A549 (cell line): ENCODE results near the gene CEP250. TPM values are rescaled to one million over a fixed set of nuclear protein-coding genes. Genes with fewer than 3 reads are reported as not detected.

Source experiments
- ATAC-seq, 2 experiments: fragments of 200-7000 bp in 1 of 2; fragments of >200 bp in 1 of 2; cut with Nextera tagmentation in 1 of 2; cut with Tn5 transposase in 1 of 2; 3 replicates each; pipeline versions ENCODE4 v1.8.0 to v1.9.1; 2018 to 2020; ENCODE audit warnings: mild to moderate bottlenecking in 1 of 2, moderate library complexity in 1 of 2
- CTCF ChIA-PET: fragments of 300-600 bp; sonication (Branson Sonifier 250); formaldehyde crosslinking; extraction: SDS; loops from one replicate; lab custom pipeline; 2021; ENCODE audit warnings: antibody characterized with exemption, inconsistent platforms; lab: Yijun Ruan, JAX
- POLR2A ChIA-PET: fragments of 350-600 bp; formaldehyde crosslinking; extraction: SDS; loops from one replicate; lab custom pipeline; 2021; ENCODE audit warnings: antibody characterized with exemption, inconsistent platforms; lab: Yijun Ruan, JAX
- DNase-seq, 2 experiments: peaks; one replicate each; pipeline versions ENCODE4 v3.0.0 to v3.0.0-alpha.2; 2011 to 2016; ENCODE audit warnings: low read depth in 1 of 2, low spot score in 1 of 2
- FAIRE-seq: peaks from 2 replicates; lab custom pipeline; 2011; peaks lifted over from hg19 to GRCh38; lab: Jason Lieb, UNC
- H3K27ac ChIP-seq, 2 experiments: fragments of >200 bp; sonication (Bioruptor Twin); formaldehyde crosslinking; 3 replicates each; pipeline ENCODE4 v1.5.1; 2016 to 2017
- H3K4me1 ChIP-seq: fragments of >200 bp; sonication (Bioruptor Twin); formaldehyde crosslinking; 3 replicates; pipeline ENCODE4 v1.6.1; 2016
- H3K4me2 ChIP-seq: fragments of >200 bp; sonication (Bioruptor Twin); formaldehyde crosslinking; 3 replicates; pipeline ENCODE4 v1.6.1; 2016
- H3K4me3 ChIP-seq: fragments of >200 bp; sonication (Bioruptor Twin); formaldehyde crosslinking; 3 replicates; pipeline ENCODE4 v1.5.1; 2016
- H3K9me3 ChIP-seq: fragments of >200 bp; sonication (Bioruptor Twin); formaldehyde crosslinking; 3 replicates; pipeline ENCODE4 v1.6.1; 2016
- BHLHE40 ChIP-seq: IDR thresholded peaks from 2 replicates; pipeline ENCODE4 v1.6.1; 2012; ENCODE audit warnings: low read depth, low read length, inconsistent platforms
- EHF ChIP-seq: fragments of 250-450 bp; sonication (Bioruptor Pico); IDR thresholded peaks from 2 replicates; pipeline ENCODE4 v1.5.0; 2020; ENCODE audit warnings: mild to moderate bottlenecking
- EHMT2 ChIP-seq: fragments of 200-600 bp; sonication (generic); IDR thresholded peaks from 2 replicates; pipeline ENCODE4 v1.6.1; 2016; ENCODE audit warnings: antibody characterized with exemption, low read depth, mild to moderate bottlenecking, moderate library complexity
- EP300 ChIP-seq, 2 experiments: fragments of >200 bp; sonication (Bioruptor Twin); formaldehyde crosslinking; IDR thresholded peaks; 2 replicates in 1 of 2; 3 replicates in 1 of 2; pipeline ENCODE4 v1.6.1; 2016 to 2017
- FOSB ChIP-seq: fragments of 250-450 bp; sonication (Bioruptor Pico); IDR thresholded peaks from 2 replicates; pipeline ENCODE4 v1.5.0; 2020; ENCODE audit warnings: mild to moderate bottlenecking, moderate library complexity
- FOSL2 ChIP-seq, 2 experiments: fragments of 450-650 bp in 1 of 2; fragments of >200 bp in 1 of 2; sonication (Bioruptor Twin) in 1 of 2; formaldehyde crosslinking; IDR thresholded peaks; 2 replicates each; pipeline versions ENCODE4 v1.5.0 to v1.6.1; 2016 to 2020; ENCODE audit warnings: mild to moderate bottlenecking in 1 of 2, moderate library complexity in 1 of 2
- GATA3 ChIP-seq: IDR thresholded peaks from 2 replicates; pipeline ENCODE4 v1.6.1; 2012; ENCODE audit warnings: borderline replicate concordance
- HEYL ChIP-seq: fragments of 250-450 bp; sonication (Bioruptor Pico); IDR thresholded peaks from 2 replicates; pipeline ENCODE4 v1.8.0; 2021; ENCODE audit warnings: mild to moderate bottlenecking, moderate library complexity
- HOXA7 ChIP-seq: fragments of 250-450 bp; sonication (Bioruptor Pico); IDR thresholded peaks from 2 replicates; pipeline ENCODE4 v1.5.0; 2020; ENCODE audit warnings: mild to moderate bottlenecking, moderate library complexity
- HOXB13 ChIP-seq: fragments of 250-450 bp; sonication (Bioruptor Pico); IDR thresholded peaks from 2 replicates; pipeline ENCODE4 v1.5.0; 2020; ENCODE audit warnings: low read depth, mild to moderate bottlenecking, moderate library complexity
- JUN ChIP-seq, 2 experiments: fragments of >200 bp; sonication (Bioruptor Twin); formaldehyde crosslinking; IDR thresholded peaks; 2 replicates in 1 of 2; 3 replicates in 1 of 2; pipeline ENCODE4 v1.6.1; 2016 to 2017
- KDM5A ChIP-seq: fragments of 200-600 bp; sonication (generic); IDR thresholded peaks from 2 replicates; pipeline ENCODE4 v1.6.1; 2016; ENCODE audit warnings: antibody characterized with exemption, mild to moderate bottlenecking
- MAFK ChIP-seq: fragments of 450-650 bp; IDR thresholded peaks from 2 replicates; pipeline ENCODE4 v1.6.1; 2014; ENCODE audit not compliant: partially characterized antibody
- MYC ChIP-seq: IDR thresholded peaks from 2 replicates; pipeline ENCODE4 v1.6.1; 2012; ENCODE audit warnings: mild to moderate bottlenecking, inconsistent platforms, low read length, improper control_type of control experiment, borderline replicate concordance
- NFE2L2 ChIP-seq: fragments of 150-350 bp; conservative IDR thresholded peaks from 2 replicates; pipeline ENCODE4 v1.6.1; 2014; ENCODE audit warnings: low read length
- PBX3 ChIP-seq: IDR thresholded peaks from 2 replicates; pipeline ENCODE4 v1.6.1; 2012
- PHF8 ChIP-seq: fragments of 200-600 bp; sonication (generic); IDR thresholded peaks from 2 replicates; pipeline ENCODE4 v1.6.1; 2016; ENCODE audit warnings: low read depth, mild to moderate bottlenecking, antibody characterized with exemption, moderate library complexity, borderline replicate concordance
- RCOR1 ChIP-seq: fragments of 150-350 bp; IDR thresholded peaks from 2 replicates; pipeline ENCODE4 v1.6.1; 2014; ENCODE audit warnings: antibody characterized with exemption, low read length, low read depth
- RFX5 ChIP-seq: fragments of 450-650 bp; IDR thresholded peaks from 2 replicates; pipeline ENCODE4 v1.7.1; 2014; ENCODE audit warnings: antibody characterized with exemption, mild to moderate bottlenecking, moderate library complexity
- SREBF2 ChIP-seq: fragments of 450-650 bp; IDR thresholded peaks from 2 replicates; pipeline ENCODE4 v1.6.1; 2014; ENCODE audit warnings: mild to moderate bottlenecking, moderate library complexity
- TFCP2L1 ChIP-seq: fragments of 250-450 bp; sonication (Bioruptor Pico); IDR thresholded peaks from 2 replicates; pipeline ENCODE4 v1.5.0; 2021; ENCODE audit warnings: mild to moderate bottlenecking
- TP53 ChIP-seq: fragments of 250-450 bp; sonication (Bioruptor Pico); IDR thresholded peaks from 2 replicates; pipeline ENCODE4 v1.5.0; 2021; ENCODE audit warnings: mild to moderate bottlenecking, moderate library complexity
- USF2 ChIP-seq: fragments of 450-650 bp; IDR thresholded peaks from 2 replicates; pipeline ENCODE4 v1.6.1; 2014; ENCODE audit warnings: antibody characterized with exemption
- ZC3H11A ChIP-seq: fragments of 450-650 bp; IDR thresholded peaks from 2 replicates; pipeline ENCODE4 v1.6.1; 2014; ENCODE audit warnings: antibody characterized with exemption, mild to moderate bottlenecking
- ZFP36 ChIP-seq: fragments of 450-650 bp; IDR thresholded peaks from 2 replicates; pipeline ENCODE4 v1.6.1; 2014; ENCODE audit warnings: borderline replicate concordance; ENCODE audit not compliant: partially characterized antibody
- ZNF302 ChIP-seq: fragments of 250-450 bp; sonication (Bioruptor Pico); IDR thresholded peaks from 2 replicates; pipeline ENCODE4 v1.9.0; 2021; ENCODE audit warnings: inconsistent platforms, mild to moderate bottlenecking, moderate library complexity
- WGBS: methylation state at CpG from one replicate; pipeline ENCODE4 v1.1.6; 2017; ENCODE audit errors: missing lambda C conversion rate; 5-methylcytosine and 5-hydroxymethylcytosine counted together
- polyA plus RNA-seq, 4 experiments: library from polyadenylated mRNA; depleted of rRNA in 3 of 4; stranded (reverse); fragments of >200 nt; fragmentation: RNase III in 1 of 4; extraction: RNeasy Plus Mini Kit Qiagen cat#74134 plus additional on column Dnase treatment in 1 of 4; gene quantifications; 2 replicates in 3 of 4; 3 replicates in 1 of 4; pipeline ENCODE4 v1.2.3, GENCODE V29; 2011 to 2017
- TF ChIP-seq, protein P1 (sequence below): IDR thresholded peaks from 2 replicates; pipeline ENCODE4 v1.6.1; 2012; ENCODE audit warnings: low read depth, borderline replicate concordance
- TF ChIP-seq, protein P2 (sequence below): fragments of 250-450 bp; sonication (Bioruptor Pico); IDR thresholded peaks from 2 replicates; pipeline ENCODE4 v1.5.0; 2020; ENCODE audit warnings: low read depth, mild to moderate bottlenecking, moderate library complexity
- TF ChIP-seq, protein P3 (sequence below): fragments of 150-350 bp; IDR thresholded peaks from 2 replicates; pipeline ENCODE4 v1.6.1; 2014; ENCODE audit warnings: low read depth, mild to moderate bottlenecking, low read length

CEP250 gene
- polyA plus RNA-seq, 2 of the 4 experiments (the other 2 are of a cell fraction), result 13.8 to 19.6 TPM

DNA sequence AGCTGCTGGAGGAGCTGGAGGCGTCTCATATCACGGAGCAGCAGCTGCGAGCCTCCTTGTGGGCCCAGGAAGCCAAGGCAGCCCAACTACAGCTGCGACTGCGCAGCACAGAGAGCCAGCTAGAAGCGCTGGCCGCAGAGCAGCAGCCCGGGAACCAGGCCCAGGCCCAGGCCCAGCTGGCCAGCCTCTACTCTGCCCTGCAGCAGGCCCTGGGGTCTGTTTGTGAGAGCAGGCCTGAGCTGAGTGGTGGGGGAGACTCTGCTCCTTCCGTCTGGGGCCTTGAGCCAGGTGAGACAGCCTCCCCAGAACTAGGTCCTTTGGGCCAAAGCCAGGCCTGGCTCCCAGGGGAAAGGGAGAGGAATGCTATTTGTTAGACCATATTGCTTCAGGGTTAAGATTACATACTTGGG, 42.4 kb downstream of the CEP250 start:
- WGBS, result 86% methylated on average over 4 of the region's 9 CpGs
- no peak overlapping the region for H3K4me2 ChIP-seq
- FAIRE-seq, result no peak
- TF ChIP-seq FOSB (CRISPR knock-in tag) (no peak), GATA3 (no peak), SREBF2 (no peak), ZFP36 (no peak), EHF (CRISPR knock-in tag) (no peak), RCOR1 (no peak), TFCP2L1 (CRISPR knock-in tag) (no peak), HOXB13 (CRISPR knock-in tag) (no peak), BHLHE40 (no peak), ZC3H11A (no peak), EP300 (IDR thresholded peaks at IDR 0.05) (no peak), FOSL2 (IDR thresholded peaks at IDR 0.05) (no peak), FOSL2 (CRISPR knock-in tag; IDR thresholded peaks at IDR 0.05) (no peak), HEYL (CRISPR knock-in tag) (no peak), NFE2L2 (no peak), PBX3 (no peak), MYC (no peak), TP53 (CRISPR knock-in tag) (no peak)
- TF ChIP-seq, protein P1, sequence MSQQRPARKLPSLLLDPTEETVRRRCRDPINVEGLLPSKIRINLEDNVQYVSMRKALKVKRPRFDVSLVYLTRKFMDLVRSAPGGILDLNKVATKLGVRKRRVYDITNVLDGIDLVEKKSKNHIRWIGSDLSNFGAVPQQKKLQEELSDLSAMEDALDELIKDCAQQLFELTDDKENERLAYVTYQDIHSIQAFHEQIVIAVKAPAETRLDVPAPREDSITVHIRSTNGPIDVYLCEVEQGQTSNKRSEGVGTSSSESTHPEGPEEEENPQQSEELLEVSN, result no peak
- TF ChIP-seq, protein P2, sequence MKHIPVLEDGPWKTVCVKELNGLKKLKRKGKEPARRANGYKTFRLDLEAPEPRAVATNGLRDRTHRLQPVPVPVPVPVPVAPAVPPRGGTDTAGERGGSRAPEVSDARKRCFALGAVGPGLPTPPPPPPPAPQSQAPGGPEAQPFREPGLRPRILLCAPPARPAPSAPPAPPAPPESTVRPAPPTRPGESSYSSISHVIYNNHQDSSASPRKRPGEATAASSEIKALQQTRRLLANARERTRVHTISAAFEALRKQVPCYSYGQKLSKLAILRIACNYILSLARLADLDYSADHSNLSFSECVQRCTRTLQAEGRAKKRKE (CRISPR knock-in tag), result no peak
- TF ChIP-seq, protein P3, sequence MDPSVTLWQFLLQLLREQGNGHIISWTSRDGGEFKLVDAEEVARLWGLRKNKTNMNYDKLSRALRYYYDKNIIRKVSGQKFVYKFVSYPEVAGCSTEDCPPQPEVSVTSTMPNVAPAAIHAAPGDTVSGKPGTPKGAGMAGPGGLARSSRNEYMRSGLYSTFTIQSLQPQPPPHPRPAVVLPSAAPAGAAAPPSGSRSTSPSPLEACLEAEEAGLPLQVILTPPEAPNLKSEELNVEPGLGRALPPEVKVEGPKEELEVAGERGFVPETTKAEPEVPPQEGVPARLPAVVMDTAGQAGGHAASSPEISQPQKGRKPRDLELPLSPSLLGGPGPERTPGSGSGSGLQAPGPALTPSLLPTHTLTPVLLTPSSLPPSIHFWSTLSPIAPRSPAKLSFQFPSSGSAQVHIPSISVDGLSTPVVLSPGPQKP, result no peak
- TF ChIP-seq, all 56 proteins: peak for 0
- ChIA-PET CTCF (interaction anchor here (1.3 to 3.6 kb wide), 4 partner anchors 13 to 34 kb away, joined by 3 to 13 read pairs (median 4); no protein-coding TSS in a partner anchor), POLR2A (no interaction called here)
- DNase-seq (no peak), ATAC-seq (no peak)
- Histone ChIP-seq H3K9me3 (no peaks in the 10 kb centered on the region), H3K4me1 (no peaks in the 10 kb centered on the region), H3K4me3 (no peak overlapping the region), H3K27ac (no peak overlapping the region)

- H3K4me1 ChIP-seq, result no peaks in the 10 kb centered on the region
- TF ChIP-seq EHMT2 (no peak), MAFK (no peak), HOXA7 (no peak), JUN (IDR thresholded peaks at IDR 0.05) (no peak), ZNF302 (CRISPR knock-in tag) (no peak), PHF8 (no peak), RFX5 (no peak), SREBF2 (no peak), USF2 (no peak), KDM5A (no peak), BHLHE40 (no peak)
- ChIA-PET CTCF (interaction anchor here (0.5 to 3.6 kb wide), 7 partner anchors 12 to 934 kb away, joined by 3 to 13 read pairs (median 3); no protein-coding TSS in a partner anchor), POLR2A (no interaction called here)
- H3K4me3 ChIP-seq, result no peak overlapping the region
- no peak for DNase-seq
- ATAC-seq, result no peak
- H3K4me2 ChIP-seq, result no peak overlapping the region
- no peak overlapping the region for H3K27ac ChIP-seq
- 81% methylated on average over 1 of the region's 1 CpG for WGBS
- H3K9me3 ChIP-seq, result no peaks in the 10 kb centered on the region
- no peak for FAIRE-seq
These were observed 43.9 kb downstream of the CEP250 start for GRCh38 chr20:35499271-35499670.
